Measurements from ENCODE around the gene CLSTN3. TPM values are rescaled to one million over a fixed set of nuclear protein-coding genes. Genes with fewer than 3 reads are reported as not detected.
"Not testable (repeated sequence)": the region's sequence is repeated elsewhere in the genome, so short reads cannot be mapped to it uniquely, and the experiment has no call there.

Gene CLSTN3
- total and polyA plus RNA-seq, 7 donors, result 3.7 to 41.5 (median 12.6) TPM

DNA sequence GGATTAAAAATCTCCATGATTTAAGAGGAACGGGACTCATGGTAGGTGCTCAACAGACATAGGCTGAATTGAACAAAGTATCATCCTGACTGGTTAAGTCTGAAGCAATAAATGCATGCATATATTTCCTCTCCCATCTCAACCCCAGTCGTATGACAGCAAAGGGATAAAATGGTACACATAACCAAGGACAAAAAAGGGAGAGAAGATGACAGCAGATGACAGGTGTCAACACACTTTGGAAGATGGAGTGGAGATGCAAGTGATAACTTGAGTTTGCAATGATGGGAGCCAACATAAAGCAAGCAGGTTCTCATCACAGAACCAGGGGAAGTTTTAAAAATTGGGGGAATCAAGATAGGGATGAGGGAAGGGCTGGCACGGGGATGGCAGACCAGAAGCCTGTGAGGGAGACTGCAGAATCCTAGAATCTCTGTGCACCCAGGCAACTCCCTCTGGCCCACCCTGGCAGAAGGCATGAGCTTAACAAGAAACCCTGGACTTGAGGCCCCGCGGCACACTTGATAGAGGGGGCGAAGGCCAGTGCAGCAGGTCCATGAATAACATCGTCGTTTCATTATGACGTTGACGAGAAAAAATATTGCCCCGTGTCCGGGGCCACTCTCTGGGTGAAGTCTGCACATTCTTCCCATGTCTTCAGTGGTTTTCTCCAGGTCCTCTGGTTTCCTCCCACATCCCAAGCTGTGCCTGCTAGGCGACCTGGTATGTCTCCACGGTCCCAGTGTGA is 26.2 kb upstream of the CLSTN3 start:
- Histone ChIP-seq H3K4me3 (no peak overlapping the region), H3K4me1 (peaks cover 0 to 13% (median 8%) of the 10 kb centered on the region in 4 donors), H3K9me3 (peaks cover 0 to 4% (median 0%) of the 10 kb centered on the region in 4 donors), H3K27ac (no peak overlapping the region), H3K27me3 (no peaks in the 10 kb centered on the region), H3K36me3 (peaks cover 5 to 38% (median 15%) of the 10 kb centered on the region in 4 donors)
- DNase-seq, result peak; percentile 44
- TF ChIP-seq POLR2AphosphoS5 (IDR thresholded peaks at IDR 0.05), result no peak
- no peak for TF ChIP-seq POLR2A (IDR thresholded peaks at IDR 0.05)
- TF ChIP-seq EP300 (IDR thresholded peaks at IDR 0.05), result no peak
- TF ChIP-seq, protein P1, sequence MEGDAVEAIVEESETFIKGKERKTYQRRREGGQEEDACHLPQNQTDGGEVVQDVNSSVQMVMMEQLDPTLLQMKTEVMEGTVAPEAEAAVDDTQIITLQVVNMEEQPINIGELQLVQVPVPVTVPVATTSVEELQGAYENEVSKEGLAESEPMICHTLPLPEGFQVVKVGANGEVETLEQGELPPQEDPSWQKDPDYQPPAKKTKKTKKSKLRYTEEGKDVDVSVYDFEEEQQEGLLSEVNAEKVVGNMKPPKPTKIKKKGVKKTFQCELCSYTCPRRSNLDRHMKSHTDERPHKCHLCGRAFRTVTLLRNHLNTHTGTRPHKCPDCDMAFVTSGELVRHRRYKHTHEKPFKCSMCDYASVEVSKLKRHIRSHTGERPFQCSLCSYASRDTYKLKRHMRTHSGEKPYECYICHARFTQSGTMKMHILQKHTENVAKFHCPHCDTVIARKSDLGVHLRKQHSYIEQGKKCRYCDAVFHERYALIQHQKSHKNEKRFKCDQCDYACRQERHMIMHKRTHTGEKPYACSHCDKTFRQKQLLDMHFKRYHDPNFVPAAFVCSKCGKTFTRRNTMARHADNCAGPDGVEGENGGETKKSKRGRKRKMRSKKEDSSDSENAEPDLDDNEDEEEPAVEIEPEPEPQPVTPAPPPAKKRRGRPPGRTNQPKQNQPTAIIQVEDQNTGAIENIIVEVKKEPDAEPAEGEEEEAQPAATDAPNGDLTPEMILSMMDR (IDR thresholded peaks at IDR 0.05), result no peak
- intact Hi-C loops (cut with DNase I), result no loop called here
- WGBS, 2 donors, result 92 to 95% methylated on average over 14 of the region's 14 CpGs

DNA sequence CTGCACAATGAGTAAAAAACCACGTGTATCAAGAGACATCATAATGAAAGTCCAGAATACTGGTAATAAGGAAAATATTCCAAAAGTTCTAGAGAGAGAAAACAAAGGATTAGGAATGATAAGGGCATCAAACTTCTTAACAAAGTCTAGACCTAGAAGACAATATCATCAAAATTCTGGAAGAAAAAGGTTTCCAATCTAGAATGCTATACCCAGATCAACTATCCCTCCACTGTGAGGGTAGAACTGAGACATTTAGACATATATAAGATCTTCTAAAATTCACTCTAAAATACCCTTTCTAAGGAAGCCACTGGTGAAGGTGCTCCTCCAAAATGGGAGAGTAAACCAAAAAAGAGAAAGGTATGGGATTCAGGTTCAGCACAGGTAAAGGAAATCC is 24.1 kb upstream of the CLSTN3 start:
- TF ChIP-seq, protein P1 (IDR thresholded peaks at IDR 0.05), result no peak
- no peak for TF ChIP-seq EP300 (IDR thresholded peaks at IDR 0.05)
- no peak for TF ChIP-seq POLR2A (IDR thresholded peaks at IDR 0.05)
- no peak for TF ChIP-seq POLR2AphosphoS5 (IDR thresholded peaks at IDR 0.05)
- H3K4me3 ChIP-seq, result no peak overlapping the region
- DNase-seq, result no peak
- H3K9me3 ChIP-seq, result peaks cover 0 to 4% (median 0%) of the 10 kb centered on the region in 4 donors
- WGBS, 2 donors, result 94 to 95% methylated on average over 1 of the region's 1 CpG
- intact Hi-C loops (cut with DNase I), result no loop called here
- H3K27ac ChIP-seq, result no peak overlapping the region
- H3K4me1 ChIP-seq, result peaks cover 0 to 20% (median 14%) of the 10 kb centered on the region in 4 donors
- H3K36me3 ChIP-seq, result peaks cover 0 to 23% (median 7%) of the 10 kb centered on the region in 4 donors
- no peaks in the 10 kb centered on the region for H3K27me3 ChIP-seq

DNA sequence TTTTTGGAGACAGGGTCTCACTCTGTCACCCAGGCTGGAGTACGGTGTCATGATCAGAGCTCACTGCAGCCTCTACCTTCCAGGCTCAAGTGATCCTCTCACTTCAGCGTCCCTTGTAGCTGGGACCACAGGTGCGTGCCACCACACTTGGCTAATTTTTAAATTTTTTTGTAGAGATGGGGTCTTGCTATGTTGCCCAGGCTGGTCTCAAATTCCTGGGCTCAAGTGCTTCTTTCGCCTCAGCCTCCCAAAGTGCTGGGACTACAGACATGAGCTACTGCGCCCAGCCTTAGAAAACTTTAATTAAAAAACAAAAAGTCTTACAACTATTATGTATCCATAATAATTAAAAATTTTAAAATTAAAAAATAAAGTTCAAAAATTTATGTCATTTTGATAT is 23.0 kb upstream of the CLSTN3 start:
- H3K36me3 ChIP-seq, result peaks cover 0 to 23% (median 7%) of the 10 kb centered on the region in 4 donors
- 97 to 98% methylated on average over 5 of the region's 5 CpGs for WGBS, 2 donors
- H3K9me3 ChIP-seq; H3K27me3 ChIP-seq; intact Hi-C loops (cut with DNase I): not testable (repeated sequence)
- peak; percentile 48 for DNase-seq
- peak overlapping the region; percentile 87 to 94 (median 92) for H3K27ac ChIP-seq
- peaks cover 0 to 20% (median 14%) of the 10 kb centered on the region in 4 donors for H3K4me1 ChIP-seq
- H3K4me3 ChIP-seq, result peak overlapping the region in 3 of 4 donors; percentile 53 to 63 (median 61)

DNA sequence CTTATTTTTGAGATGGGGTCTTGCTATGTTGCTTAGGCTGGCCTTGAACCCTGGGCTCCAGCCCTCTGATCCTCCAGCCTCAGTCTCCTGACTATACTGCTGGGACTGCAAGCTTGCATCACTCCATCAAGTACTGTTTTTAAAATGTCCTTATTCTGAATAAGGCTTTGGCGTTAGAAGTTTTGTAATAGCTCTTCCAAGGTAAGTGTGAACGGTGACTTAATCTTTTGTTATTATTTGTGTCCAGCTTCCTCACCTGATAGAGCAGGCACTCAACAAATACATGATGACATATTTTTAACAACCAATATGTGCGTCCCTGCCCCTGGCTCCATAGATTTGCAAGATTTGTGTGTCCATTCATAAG is 22.6 kb upstream of the CLSTN3 start:
- H3K4me1 ChIP-seq, result peaks cover 0 to 20% (median 14%) of the 10 kb centered on the region in 4 donors
- peak overlapping the region; percentile 87 to 94 (median 92) for H3K27ac ChIP-seq
- no peaks in the 10 kb centered on the region for H3K27me3 ChIP-seq
- no peak for TF ChIP-seq EP300 (IDR thresholded peaks at IDR 0.05)
- TF ChIP-seq, protein P1 (IDR thresholded peaks at IDR 0.05), result no peak
- peak in 1 of 4 donors; percentile 11 for TF ChIP-seq POLR2AphosphoS5 (IDR thresholded peaks at IDR 0.05)
- no peak for TF ChIP-seq POLR2A (IDR thresholded peaks at IDR 0.05)
- 19 to 52% methylated on average over 3 of the region's 3 CpGs for WGBS, 2 donors
- H3K4me3 ChIP-seq, result peak overlapping the region; percentile 44 to 63 (median 57)
- H3K9me3 ChIP-seq, result peaks cover 0 to 4% (median 0%) of the 10 kb centered on the region in 4 donors
- intact Hi-C loops (cut with DNase I), result loop anchor here (2.0 kb wide), 4 partner anchors 15 to 137 kb away; partner anchors contain the start of genes C1R, C1S, EMG1 and LPCAT3
- peaks cover 0 to 23% (median 7%) of the 10 kb centered on the region in 4 donors for H3K36me3 ChIP-seq
- peak; percentile 67 for DNase-seq

DNA sequence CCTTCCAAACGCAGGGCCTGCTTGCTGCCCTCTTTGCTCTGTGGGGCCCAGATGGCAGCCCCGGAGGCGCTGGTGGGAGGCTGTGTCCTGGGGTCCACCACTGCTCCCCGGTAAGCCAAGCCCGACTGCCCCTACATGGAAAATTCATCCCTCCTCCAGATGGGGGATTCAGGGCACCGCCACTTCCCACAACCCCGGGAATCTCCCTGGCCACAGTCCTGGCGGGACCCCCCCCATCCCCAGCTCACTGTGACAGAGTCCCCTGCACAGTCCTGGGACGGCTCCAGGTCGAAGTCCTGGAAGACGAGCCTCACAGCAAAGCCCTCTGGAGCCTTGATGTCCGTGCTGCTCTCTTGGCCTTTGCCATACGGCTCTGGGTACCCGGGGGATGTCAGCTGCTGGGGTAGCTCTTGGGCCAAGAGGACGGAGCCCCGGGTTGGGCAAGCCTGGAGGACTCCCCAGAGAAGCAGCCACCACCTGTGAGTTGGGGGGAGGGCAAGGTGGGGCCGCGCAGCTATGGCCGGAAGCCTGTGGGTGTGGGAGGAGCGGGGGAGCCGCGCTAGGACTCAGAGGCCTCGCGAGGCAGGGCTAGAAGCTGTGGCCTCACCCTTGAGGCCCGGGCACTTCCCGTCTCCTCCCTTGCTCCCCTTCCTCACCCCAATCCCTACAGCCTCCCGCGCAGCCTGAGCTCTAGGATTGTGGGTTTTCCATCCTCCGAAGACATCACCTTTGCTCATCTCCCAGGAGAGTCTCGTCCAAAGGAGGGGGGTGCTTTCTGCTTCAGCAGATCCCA is 22.0 kb upstream of the CLSTN3 start:
- WGBS, 2 donors, result 2 to 4% methylated on average over 30 of the region's 30 CpGs
- peaks cover 0 to 19% (median 6%) of the 10 kb centered on the region in 4 donors for H3K36me3 ChIP-seq
- H3K27ac ChIP-seq, result peak overlapping the region; percentile 87 to 94 (median 92)
- peaks cover 0 to 4% (median 0%) of the 10 kb centered on the region in 4 donors for H3K9me3 ChIP-seq
- no peak for TF ChIP-seq EP300 (IDR thresholded peaks at IDR 0.05)
- TF ChIP-seq POLR2A (IDR thresholded peaks at IDR 0.05), result peak in 1 of 2 donors; percentile 58
- peak; percentile 19 to 68 (median 62) for TF ChIP-seq POLR2AphosphoS5 (IDR thresholded peaks at IDR 0.05)
- TF ChIP-seq, protein P1 (IDR thresholded peaks at IDR 0.05), result no peak
- H3K4me3 ChIP-seq, result peak overlapping the region; percentile 44 to 63 (median 57)
- peaks cover 0 to 25% (median 16%) of the 10 kb centered on the region in 4 donors for H3K4me1 ChIP-seq
- intact Hi-C loops (cut with DNase I), result loop anchor here (2.0 kb wide), 4 partner anchors 15 to 137 kb away; partner anchors contain the start of genes C1R, C1S, EMG1 and LPCAT3
- H3K27me3 ChIP-seq, result no peaks in the 10 kb centered on the region
- DNase-seq, result peak; percentile 91
